ENCODE results near the gene WNT2.

Gene WNT2

GRCh38 chr7:117283371-117283770 is 39.5 kb downstream of the WNT2 start:
- no peak for TF ChIP-seq ZNF274 (IDR thresholded peaks at IDR 0.05; ENCODE audit: low read depth, low read length)
- H3K4me3 ChIP-seq (ENCODE audit: low read length), result no peak overlapping the region

GRCh38 chr7:117282239-117282812 is 40.5 kb downstream of the WNT2 start:
- TF ChIP-seq ZNF274 (IDR thresholded peaks at IDR 0.05; ENCODE audit: low read depth, low read length), result no peak

GRCh38 chr7:117281562-117281961 is 41.3 kb downstream of the WNT2 start:
- no peak for TF ChIP-seq ZNF274 (IDR thresholded peaks at IDR 0.05; ENCODE audit: low read depth, low read length)
- no peak overlapping the region for H3K4me3 ChIP-seq (ENCODE audit: low read length)

More at GRCh38 chr7:117282239-117282812, 40.5 kb downstream of the WNT2 start:
- no peak overlapping the region for H3K4me3 ChIP-seq (ENCODE audit: low read length)

GRCh38 chr7:117279931-117280557 is 42.8 kb downstream of the WNT2 start:
- TF ChIP-seq ZNF274 (IDR thresholded peaks at IDR 0.05; ENCODE audit: low read depth, low read length), result no peak
- no peak overlapping the region for H3K4me3 ChIP-seq (ENCODE audit: low read length)

- no peak for TF ChIP-seq ZNF274 (IDR thresholded peaks at IDR 0.05; ENCODE audit: low read depth, low read length)
- no peak overlapping the region for H3K4me3 ChIP-seq (ENCODE audit: low read length)
These were observed 43.7 kb downstream of the WNT2 start for GRCh38 chr7:117279203-117279602.

GRCh38 chr7:117278040-117278439 is 44.8 kb downstream of the WNT2 start:
- H3K4me3 ChIP-seq (ENCODE audit: low read length), result no peak overlapping the region
- no peak for TF ChIP-seq ZNF274 (IDR thresholded peaks at IDR 0.05; ENCODE audit: low read depth, low read length)

GRCh38 chr7:117277576-117277975 is 45.3 kb downstream of the WNT2 start:
- TF ChIP-seq ZNF274 (IDR thresholded peaks at IDR 0.05; ENCODE audit: low read depth, low read length), result no peak
- no peak overlapping the region for H3K4me3 ChIP-seq (ENCODE audit: low read length)

GRCh38 chr7:117274951-117275350 is 47.9 kb downstream of the WNT2 start:
- TF ChIP-seq ZNF274 (IDR thresholded peaks at IDR 0.05; ENCODE audit: low read depth, low read length), result no peak
- H3K4me3 ChIP-seq (ENCODE audit: low read length), result no peak overlapping the region

GRCh38 chr7:117273814-117274225 is 49.0 kb downstream of the WNT2 start:
- no peak for TF ChIP-seq ZNF274 (IDR thresholded peaks at IDR 0.05; ENCODE audit: low read depth, low read length)
- no peak overlapping the region for H3K4me3 ChIP-seq (ENCODE audit: low read length)

GRCh38 chr7:117273325-117273724 is 49.5 kb downstream of the WNT2 start:
- H3K4me3 ChIP-seq (ENCODE audit: low read length), result no peak overlapping the region
- TF ChIP-seq ZNF274 (IDR thresholded peaks at IDR 0.05; ENCODE audit: low read depth, low read length), result no peak

- H3K4me3 ChIP-seq (ENCODE audit: low read length), result no peak overlapping the region
- no peak for TF ChIP-seq ZNF274 (IDR thresholded peaks at IDR 0.05; ENCODE audit: low read depth, low read length)
These were observed 50.7 kb downstream of the WNT2 start for GRCh38 chr7:117272017-117272759.

GRCh38 chr7:117271566-117271965 is 51.3 kb downstream of the WNT2 start:
- TF ChIP-seq ZNF274 (IDR thresholded peaks at IDR 0.05; ENCODE audit: low read depth, low read length), result no peak

GRCh38 chr7:117270371-117270770 is 52.5 kb downstream of the WNT2 start:
- TF ChIP-seq ZNF274 (IDR thresholded peaks at IDR 0.05; ENCODE audit: low read depth, low read length), result no peak
- H3K4me3 ChIP-seq (ENCODE audit: low read length), result no peak overlapping the region

More at GRCh38 chr7:117271566-117271965, 51.3 kb downstream of the WNT2 start:
- H3K4me3 ChIP-seq (ENCODE audit: low read length), result no peak overlapping the region

- H3K4me3 ChIP-seq (ENCODE audit: low read length), result no peak overlapping the region
- TF ChIP-seq ZNF274 (IDR thresholded peaks at IDR 0.05; ENCODE audit: low read depth, low read length), result no peak
These were observed 53.0 kb downstream of the WNT2 start for GRCh38 chr7:117269886-117270285.

- TF ChIP-seq ZNF274 (IDR thresholded peaks at IDR 0.05; ENCODE audit: low read depth, low read length), result no peak
- no peak overlapping the region for H3K4me3 ChIP-seq (ENCODE audit: low read length)
These were observed 53.4 kb downstream of the WNT2 start for GRCh38 chr7:117269417-117269816.
